GM18868 (cell line): ENCODE data around the gene TAF5L.
"Not testable (repeated sequence)": the region's sequence is repeated elsewhere in the genome, so short reads cannot be mapped to it uniquely, and the experiment has no call there.

ENCODE experiments used
- ATAC-seq: cut with Tn5 transposase; IDR thresholded peaks from one replicate; pipeline ENCODE4 v1.9.1; 2021; ENCODE audit warnings: mild to moderate bottlenecking, moderate library complexity; ENCODE audit not compliant: unreplicated experiment

TAF5L gene

DNA sequence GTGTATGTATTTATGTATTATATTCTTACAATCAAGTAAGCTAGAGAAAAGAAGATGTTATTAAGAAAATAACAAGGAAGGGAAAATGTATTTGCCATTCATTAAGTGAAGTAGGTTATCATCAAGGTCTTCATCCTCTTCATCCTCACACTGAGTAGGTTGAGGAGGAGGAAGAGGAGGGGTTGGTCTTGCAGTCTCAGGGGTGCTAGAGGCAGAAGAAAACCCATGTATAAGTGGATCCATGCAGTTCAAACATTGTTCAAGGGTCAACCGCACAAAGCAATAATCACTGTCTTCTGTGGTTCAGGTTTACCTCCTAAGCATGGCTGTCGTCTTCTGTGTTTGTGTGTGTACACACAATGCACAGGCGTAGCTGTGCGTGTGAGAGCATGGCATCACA lies 17.0 kb upstream of the TAF5L start:
- ATAC-seq, result no peak

DNA sequence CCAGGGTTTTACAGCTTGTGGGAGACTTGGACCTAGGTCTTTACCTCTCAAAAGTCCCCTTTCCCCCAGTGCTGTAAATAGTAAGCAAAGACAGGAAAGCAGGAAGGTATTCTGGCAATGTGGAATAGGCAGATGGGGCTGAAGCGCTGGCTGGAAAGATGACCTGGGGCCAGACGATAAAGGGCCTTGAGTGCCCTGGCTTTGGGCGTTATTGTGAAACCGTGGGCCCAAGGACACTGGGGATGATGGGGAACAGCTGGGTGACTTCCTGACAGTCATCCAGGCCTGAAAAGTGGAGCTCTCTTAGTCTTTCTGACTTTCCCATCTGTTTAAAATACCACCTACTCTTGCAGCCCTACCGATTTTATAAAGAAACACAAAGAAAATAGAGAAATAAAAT lies 16.5 kb upstream of the TAF5L start:
- no peak for ATAC-seq

DNA sequence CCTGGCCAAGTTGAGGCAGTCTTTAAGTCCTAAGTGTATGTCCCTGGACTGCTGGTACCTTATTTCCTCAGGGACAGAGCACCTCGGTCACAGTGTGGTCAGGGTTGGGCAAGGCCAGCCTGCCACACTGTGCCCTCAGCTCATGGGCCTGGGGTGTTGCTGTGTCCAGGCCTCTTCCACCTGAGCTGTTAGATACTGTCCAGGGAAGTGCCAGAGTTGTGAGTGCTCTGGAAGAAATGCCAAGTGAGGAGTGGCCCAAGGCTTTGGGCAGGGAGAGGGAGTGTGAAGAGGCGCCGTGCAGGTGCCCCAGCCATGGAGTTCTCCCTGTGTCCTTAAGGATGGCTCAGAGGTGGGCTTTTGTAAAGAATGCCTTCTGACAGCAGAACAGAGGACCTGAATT lies 15.4 kb upstream of the TAF5L start:
- no peak for ATAC-seq

DNA sequence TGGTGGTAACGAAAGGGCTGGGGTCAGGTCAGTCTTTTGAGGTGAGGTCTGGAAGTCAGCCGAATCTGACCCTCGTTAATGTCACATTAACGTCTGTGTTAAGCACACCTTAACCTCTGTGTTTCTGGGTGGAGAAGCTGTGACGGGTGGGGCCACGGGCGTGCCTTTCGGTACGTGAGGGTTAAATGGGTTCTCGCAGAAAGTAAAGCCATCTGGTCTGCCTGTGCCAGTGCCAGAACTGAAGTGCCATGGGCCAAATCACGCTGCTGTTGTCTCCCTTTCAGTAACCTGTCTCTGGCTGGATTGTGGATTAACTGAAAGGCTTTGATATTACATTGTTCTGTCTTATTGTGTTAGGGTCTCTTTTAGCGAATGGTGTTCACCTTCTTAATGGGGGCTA lies 14.5 kb upstream of the TAF5L start:
- ATAC-seq, result no peak

DNA sequence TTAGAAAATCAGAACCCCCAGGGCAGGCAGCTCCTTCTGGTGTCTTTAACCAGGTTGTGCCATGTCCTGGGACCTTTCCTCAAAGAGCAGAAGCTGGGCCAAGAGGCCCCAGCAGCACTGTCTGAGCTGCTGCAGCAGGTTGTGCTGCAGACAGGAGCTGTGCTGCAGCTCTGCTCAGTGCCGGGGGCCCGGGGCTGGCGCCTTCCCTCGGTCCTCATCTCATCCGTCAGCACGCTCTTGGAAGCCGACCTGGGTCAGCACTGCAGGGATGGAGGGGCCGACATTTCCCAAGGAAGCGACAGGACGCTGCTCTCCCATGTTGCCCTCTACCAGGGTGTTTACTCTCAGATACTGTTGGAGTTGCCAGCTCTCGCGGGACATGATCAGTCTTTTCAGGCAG lies 11.8 kb upstream of the TAF5L start:
- no peak for ATAC-seq

DNA sequence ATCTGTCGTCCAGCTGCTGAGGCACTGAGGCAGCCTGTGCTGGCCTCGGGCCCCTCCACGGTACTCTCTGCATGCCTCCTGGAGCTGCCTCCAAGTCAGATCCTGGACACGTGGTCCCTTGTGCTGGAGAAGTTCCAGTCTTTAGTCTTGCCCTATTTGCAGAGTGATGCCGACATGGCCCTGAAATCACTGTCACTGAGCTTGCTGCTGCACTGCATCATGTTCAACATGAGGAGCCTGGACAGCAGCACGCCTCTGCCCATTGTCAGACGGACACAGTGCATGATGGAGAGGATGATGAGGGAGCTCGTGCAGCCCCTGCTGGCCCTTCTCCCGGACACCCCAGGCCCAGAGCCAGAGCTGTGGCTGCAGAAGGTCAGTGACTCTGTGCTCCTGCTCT lies 10.1 kb upstream of the TAF5L start:
- no peak for ATAC-seq

DNA sequence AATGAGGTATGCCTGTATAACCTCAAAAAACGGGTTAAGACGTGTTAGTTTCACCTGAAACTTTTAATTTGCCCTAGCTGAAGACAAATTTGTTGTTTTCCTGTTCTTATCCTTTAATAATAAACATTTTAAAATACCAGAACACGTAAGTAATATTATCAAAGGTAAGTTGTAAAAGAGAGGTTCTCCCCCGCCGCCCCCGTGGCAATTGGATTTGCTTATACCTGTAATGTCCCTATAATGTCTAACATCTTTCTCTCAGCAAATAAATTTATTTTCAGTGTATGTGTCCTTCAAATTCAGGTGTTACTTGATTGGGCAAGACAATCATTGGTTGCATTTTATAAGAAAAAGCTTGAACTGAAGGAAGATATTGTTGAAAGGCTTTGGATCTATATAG lies 6.0 kb upstream of the TAF5L start:
- no peak for ATAC-seq

DNA sequence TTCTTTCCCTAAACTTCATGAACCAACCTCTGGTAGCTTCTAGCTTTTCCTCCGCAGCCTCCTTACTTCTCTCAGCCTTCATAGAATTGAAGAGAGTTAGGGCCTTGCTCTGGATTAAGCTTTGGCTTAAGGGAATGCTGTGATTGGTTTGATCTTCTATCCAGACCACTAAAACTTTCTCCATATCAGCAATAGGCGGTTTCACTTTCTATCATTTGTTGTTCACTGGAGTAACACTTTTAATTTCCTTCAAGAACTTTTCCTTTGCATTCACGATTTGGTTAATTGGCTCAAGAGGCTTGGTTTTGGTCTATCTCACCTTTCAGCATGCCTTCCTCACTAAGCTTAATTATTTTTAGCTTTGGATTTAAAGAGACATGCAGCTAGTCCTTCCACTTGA lies 5.2 kb upstream of the TAF5L start:
- no peak for ATAC-seq

DNA sequence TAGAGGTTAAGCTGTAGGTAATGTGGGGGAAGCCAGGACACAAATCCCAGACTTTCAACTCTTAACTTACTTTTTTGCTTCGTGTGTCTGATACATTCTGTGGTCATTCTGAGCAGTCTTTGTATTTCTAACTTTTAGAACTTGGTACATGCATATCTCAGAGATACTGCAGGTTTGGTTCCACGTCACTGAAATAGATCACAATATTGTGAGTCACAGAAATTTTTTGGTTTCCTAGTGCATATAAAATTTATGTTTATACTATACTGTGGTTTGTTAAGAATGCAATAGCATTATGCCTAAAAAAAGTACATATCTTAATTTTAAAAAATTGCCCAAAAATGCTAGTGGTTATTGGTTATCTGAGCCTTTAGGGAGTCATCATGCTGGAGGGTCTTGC lies 3.3 kb upstream of the TAF5L start:
- no peak for ATAC-seq

DNA sequence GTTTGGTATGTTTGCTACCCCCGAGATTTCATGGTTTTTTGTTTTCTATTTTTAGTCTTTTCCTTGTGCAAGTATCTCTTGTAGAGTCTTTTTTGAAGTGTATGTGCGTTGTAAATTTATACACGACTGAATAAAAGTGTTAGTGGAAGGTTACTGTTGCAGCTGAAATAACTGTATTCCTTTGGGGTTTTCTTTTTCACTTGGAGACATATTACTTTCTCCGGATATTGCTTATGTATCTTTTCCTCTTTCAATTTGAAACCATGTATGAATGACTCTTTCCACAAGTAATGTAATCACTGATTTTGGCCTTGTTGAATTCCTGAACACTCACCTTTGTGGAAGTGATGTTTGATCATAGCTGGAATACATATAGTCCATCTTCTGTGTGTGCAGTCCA lies 1.1 kb upstream of the TAF5L start:
- ATAC-seq, result no peak

DNA sequence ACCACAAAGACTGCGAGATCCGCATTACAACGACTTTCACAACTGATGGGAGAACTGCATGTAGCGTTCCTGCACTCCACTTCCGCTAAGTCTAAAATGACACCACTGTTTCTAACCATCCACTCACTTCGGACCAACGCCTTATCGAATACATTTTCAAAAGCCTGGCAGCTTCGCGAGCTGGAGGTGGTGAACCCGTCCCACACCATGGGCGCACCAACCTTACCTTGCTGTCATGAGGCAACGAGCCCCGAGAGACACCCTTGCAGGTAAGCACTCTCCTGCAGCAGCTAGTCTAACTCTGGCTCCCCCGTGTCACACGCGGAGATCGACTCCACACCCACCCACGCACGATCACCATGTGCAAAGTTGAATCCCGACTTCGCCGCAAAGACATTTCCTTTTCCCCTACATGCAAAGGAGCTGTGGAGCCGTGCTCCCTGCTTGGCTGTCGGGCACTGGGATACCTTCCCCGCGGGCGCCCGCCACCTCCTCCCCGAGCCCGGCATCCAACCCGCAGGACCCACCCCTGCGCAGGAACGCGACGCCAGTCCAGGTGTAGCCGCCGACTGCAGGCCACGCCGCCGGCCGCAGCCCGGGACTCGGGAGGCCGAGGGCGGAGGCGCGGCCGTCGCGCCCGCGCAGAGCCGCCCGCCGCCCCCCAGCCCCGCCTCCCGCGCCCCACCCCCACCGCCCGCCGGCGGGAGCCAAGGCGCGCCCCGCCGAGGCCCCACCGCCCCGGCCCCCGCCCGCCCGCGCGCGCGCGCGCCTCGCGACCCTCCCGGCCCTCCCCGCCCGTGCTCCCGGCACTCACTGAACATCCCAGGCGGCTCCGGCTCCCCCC lies 629 bp downstream of the TAF5L start:
- peak; percentile 35 for ATAC-seq

DNA sequence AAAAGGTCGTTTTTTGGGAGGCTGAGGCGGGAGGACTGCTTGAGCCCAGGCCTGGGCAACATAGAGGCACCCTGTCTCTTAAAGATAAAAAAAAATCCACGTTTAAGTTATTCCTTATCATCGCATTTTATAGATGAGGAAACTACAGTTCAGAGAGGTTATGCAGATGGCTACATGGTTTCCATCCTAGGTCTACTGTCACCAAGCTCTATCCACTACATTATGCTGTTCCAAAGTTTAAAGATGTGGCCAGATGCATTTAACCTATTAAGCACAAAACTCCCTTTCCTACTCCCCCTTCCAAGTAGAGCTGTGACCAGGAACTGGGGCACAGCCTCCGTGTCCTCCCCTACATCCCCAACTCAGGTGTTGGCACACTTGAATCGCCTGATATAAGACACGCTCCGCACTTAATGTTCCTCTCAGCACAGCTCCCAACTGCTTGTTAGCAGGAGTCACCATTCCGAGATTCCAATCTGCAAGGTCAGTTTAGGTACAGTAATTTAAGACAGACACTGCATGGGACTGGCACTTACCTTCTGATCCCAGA lies 1.3 kb downstream of the TAF5L start:
- no peak for ATAC-seq

DNA sequence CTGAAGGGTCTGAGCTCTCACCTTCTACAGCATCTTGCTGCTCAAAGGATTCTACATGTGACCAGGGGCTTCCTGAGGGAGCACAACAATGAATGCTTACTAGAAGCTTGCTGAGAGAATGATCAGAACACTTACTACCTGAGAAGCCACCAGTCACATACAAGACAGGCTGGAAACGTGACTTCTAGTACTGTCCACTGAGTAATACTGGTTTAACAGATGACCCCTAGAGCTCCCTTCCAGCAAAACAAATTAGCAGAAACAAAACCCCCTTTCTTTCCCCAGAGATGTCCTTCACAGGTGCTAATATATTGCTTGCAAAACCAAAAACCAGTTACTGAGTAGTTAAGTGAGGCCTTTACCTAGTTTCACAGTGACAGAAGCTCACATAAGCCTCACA lies 2.1 kb downstream of the TAF5L start:
- ATAC-seq, result no peak

DNA sequence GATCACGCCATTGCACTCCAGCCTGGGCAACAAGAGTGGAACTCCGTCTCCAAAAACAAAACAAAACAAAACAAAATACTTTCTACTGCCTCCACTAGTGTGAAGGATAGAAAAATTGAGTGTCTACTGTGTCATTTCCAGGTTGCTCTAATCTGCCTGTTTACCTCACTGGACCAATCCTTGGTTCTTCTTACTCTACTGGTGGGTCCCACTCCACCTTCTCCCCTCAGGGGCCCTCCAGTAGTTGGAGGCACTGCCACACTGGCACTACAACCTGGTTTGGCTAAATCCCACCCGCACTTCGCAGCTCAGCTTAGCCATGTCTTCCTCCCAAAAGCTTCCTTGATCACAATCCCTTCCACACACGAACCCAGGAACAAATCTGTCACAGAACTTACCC lies 2.7 kb downstream of the TAF5L start:
- no peak for ATAC-seq

DNA sequence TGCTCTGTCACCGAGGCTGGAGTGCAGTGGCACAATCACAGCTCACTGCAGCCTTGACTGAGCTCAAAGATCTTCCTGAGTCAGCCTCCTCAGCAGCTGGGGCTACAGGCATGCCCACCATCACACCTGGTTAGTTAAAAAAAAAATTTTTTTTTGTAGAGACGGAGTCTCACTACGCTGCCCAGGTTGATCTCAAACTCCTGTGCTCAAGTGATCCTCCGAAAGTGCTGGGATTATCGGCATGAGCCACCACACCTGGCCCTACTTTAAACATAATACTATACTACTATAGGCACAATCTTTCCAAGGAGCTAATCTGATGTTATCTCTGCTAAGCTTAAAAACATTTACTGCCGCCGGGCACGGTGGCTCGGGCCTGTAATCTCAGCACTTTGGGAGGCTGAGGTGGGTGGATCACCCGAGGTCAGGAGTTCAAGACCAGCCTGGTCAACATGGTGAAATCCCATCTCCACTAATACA lies 3.2 kb downstream of the TAF5L start:
- ATAC-seq, result not testable (repeated sequence)

DNA sequence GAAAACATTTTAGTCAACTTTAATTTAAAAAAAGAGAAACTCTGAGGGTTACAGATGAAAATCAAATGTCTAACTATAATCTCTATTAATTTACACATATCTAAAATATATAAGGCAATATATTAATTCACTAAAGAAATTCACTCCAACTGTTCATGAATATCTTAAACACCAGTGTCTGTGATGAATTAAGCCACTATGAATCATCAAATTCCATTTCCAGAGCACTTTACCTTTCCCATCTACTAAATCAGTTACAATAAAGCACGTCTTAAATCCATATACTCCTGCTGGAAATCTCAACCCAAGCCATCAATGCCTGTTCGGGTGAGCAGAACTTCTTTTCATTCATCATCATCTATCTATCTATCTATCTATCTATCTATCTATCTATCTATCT lies 4.3 kb downstream of the TAF5L start:
- no peak for ATAC-seq

DNA sequence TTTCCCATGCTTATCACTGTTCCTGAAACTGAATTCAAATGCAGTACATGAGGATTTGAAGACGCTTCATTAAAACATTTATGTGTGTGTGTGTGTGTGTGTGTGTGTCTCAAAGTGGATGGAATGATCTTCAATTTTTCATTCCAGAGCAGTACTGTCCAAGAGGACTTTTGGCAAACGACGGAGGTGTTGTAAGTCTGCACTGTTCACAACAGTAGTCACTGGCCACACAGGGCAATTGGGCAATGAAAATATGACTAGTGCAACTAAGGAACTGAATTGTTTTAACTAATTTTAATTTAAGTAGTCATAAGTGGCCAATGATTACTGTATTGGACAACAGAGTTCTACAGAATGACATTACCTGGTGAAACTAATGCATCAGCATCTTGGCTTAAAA lies 5.0 kb downstream of the TAF5L start:
- ATAC-seq, result no peak

DNA sequence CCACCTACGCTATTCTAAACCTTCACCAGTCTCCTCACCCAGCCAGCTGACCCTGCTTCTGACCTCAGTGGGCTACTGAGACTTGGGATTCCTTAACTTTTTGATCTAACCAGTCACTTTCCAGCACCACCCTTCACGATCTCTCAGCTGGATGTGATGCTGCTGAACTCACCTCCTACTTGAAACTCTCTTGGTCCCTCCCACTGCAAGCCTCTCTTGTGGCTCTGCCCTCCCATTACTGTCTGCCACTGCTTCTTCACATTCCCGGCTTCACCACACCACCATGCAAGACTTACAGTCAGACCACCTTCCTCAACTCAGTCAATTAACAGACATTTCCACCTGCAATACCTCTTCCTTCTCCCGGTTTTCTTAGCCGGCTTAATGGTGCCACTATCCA lies 6.3 kb downstream of the TAF5L start:
- no peak for ATAC-seq

DNA sequence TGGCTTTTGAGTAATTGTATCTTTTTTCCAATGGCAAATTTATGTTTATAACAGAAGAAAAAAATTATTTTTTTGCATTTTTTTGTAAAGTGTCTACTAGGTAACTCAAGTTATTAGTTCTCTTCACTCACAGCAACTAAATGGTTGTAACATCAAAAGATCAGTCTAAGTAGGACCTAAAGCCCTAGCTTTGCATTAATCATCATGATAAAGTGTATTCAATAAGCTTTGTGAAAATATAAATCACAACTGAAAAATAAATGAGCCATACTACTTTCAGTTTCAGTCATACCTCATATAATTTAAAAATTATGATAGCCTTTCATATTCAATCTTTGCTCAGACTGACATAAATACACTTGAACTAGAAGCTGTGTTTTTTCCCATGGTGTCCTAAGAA lies 6.9 kb downstream of the TAF5L start:
- ATAC-seq, result no peak

DNA sequence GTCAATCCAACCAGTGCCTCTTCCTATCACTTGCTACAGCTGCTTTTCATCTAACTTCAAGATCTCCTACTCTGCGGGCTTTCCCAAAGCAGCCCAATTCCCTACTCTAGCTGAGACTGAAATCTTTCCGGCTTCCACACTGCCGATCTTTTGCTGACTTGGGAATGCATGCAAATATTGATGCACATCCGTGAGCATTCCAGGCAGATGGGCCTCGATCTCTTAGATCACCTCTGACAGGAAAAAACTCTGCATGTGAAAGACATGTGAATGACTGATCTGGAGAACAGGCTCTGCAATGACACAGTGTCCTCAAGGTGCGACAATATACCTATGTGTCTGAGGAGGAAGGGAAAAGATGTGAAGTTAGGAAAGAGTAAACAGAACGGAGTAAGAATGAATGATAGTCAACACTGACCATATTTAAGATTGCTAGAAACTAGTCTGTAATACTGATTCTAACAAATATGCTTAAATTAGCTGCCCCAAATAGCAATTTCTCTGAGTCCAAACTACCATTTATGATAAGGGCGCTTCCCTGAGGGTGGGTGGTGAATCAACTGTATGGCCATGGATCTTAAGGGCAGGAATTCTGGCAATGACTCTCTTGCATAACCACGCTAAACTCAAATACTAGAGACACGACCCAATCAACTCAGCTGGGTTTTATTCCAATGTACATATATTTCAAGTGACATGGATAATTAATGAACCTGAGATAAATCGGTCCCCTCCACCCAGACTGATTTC lies 8.4 kb downstream of the TAF5L start:
- ATAC-seq, result no peak

DNA sequence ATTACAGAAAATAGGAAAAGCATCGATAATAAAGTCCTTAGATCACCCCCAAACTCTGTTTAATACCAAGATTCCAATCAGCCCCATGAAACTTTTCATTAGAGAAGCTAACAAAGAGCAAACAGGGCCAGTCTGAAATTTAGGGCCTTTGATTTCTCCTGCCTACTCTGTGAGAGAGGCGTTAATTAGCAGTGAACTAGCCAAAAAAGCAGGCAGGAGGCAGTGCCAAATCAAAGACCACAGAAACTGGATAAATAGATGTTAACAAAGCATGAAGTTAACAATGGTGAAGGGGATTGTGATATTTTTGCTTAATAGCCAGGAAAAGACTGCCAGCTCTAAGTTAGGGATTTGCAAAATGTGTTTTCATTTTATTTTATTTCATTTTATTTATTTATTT lies 11.2 kb downstream of the TAF5L start:
- no peak for ATAC-seq

DNA sequence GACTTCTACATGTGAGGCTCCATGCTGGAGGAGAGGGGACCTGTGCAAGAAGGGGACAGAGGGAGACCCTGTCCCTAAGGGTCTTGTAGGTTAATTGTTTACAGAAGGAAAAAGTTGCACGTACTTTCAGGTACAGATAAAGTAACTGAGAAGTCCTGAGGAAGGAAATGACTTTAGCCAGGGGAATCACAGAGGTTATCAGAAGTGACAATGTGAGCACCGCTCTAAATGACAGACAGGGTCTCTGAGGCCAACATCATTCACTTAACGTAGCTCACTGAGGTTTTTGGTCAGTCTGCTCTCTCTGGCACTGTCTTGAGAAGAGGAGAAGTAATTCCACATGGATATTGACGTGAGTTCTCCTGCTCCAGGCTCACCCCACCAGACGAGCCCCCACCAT lies 12.0 kb downstream of the TAF5L start:
- ATAC-seq, result no peak
